ENCODE measurements around the gene SORL1.
"Not testable (repeated sequence)": the region's sequence is repeated elsewhere in the genome, so short reads cannot be mapped to it uniquely, and the experiment has no call there.

SORL1 gene

DNA sequence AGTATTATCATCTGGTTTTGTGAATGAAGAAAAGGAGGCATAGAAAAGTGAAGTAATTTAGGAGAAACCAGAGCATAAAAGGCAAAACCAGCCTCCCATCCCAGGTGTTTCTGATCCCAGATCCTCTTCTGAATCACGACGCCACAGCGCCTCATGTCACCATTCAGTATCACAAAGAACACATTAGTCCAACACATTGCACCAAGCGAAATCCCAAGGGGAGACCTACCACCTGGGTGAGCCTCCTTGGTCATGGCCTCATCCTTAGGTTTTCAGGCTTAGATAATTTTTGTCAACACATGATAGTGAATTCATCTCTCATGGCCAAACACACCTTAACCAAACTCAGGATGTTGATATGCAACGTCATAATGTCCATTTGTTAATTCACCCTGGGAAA, 182.2 kb downstream of the SORL1 start:
- no peak for DNase-seq

DNA sequence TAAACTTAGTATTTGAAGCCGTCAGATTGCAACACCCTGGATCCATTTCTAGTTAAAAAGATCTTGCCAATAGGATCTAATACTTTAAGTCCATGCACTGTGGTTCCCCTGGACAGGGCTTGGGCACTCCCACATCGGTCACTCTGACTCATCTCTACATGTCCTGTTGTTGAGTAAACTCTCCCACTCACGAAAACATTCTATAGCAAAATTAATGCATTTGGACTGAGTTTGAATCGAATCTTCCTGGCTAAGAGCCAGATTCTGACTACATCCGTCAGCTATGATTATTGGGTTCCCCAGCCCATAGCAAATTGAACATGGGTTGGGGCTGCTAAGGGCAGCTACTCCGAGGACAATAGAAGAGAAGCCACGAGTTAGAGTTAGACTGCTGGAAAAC, 182.8 kb downstream of the SORL1 start:
- peak; percentile 88 for DNase-seq

DNA sequence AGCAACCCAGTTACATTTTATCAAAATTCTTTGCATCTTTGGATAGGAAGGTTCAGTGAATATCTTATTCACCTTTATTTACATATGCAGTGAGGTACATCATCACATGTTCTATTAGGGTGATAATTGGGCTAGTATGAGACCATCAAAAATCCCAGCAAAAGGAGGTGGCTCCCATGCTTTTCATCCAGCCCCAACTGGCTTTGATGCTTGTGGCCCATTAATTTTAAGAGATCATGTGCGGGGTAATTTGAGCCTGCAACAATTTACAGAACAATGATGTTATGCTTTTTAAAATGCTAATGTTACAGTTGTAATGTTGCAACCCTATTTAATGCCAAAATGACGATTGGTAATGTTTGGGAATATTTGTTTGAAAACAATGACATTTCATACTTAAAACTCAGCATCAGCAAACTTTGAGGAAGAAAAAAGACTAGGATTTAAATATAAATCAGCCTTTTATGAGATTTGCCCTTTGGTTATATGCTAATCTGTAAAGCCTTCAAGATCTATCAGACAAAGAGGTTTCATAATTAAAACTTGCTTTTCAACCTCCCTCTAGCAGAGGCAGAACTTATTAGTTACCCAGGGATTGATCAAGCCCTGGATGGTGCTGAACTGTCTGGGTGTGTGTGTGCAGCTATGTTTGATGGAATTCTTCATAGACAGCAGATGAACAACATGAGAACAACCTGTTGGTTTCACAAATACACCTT, 184.1 kb downstream of the SORL1 start:
- DNase-seq, result no peak

DNA sequence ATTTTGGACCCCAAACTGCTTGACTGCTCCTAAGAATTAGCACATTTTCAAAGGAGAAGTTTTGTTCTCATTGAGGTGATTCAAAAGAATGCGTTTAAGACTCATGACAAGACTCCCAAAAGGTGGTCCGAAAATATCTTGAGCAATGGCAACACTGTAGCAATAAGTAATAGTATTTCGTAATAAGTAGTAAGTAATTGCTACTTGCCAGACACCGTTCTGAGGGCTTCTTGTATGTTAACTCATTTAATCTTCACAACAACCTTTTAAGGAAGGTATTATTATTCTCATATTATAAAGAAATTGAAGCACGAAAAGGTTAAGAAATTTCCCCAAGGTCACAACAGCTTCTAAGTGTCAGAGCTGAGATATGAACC, 184.7 kb downstream of the SORL1 start:
- DNase-seq, result no peak

- DNase-seq, result not testable (repeated sequence)
Measured at GRCh38 chr11:121637587-121637986, 185.5 kb downstream of the SORL1 start.

DNA sequence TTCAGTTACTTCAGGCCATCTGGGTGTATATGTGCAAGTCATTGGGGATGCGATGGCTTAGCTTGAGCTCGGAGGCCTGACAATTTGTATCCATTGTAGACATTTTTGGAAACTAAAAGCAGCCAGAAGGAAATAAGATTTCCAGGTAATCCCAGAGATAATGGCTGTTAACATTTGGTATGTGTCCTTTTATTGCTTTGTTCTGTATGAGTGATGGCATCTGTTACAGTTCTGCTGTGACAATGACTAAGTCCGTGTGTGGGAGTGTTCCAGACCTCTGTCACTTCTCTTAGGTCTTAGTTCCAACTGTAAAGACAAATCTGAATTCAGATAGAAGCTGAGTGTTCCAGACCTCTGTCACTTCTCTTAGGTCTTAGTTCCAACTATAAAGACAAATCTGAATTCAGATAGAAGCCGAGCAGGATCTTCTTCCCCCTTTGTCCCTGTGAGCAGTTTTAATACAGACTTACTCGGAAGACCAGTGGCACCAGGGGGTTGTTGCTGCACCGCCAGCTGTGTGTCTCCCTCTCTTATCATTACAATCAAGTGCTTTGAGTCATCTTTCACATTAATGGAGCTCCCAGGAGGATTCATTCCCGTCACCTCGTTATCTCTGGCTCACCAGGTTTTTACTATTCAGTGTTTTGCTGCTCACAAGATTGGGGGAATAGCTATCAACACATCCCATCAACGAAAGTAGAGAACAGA, 191.5 kb downstream of the SORL1 start:
- DNase-seq, result no peak

DNA sequence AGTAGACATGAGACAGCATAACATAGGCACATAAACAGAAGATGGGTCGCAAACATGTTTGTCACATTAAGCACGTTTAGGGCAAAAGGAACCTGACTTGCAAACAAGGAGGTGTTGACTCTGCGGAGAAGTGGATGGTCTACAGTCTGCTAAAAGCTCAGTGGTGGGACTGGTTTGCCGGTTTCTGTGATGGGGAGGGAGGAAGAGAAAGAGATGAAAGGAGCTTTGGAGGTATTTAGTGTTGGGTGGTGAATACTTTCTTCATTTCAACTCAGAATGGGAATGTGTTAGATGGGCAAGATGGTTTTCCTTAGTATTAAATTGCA, 192.0 kb downstream of the SORL1 start:
- no peak for DNase-seq

DNA sequence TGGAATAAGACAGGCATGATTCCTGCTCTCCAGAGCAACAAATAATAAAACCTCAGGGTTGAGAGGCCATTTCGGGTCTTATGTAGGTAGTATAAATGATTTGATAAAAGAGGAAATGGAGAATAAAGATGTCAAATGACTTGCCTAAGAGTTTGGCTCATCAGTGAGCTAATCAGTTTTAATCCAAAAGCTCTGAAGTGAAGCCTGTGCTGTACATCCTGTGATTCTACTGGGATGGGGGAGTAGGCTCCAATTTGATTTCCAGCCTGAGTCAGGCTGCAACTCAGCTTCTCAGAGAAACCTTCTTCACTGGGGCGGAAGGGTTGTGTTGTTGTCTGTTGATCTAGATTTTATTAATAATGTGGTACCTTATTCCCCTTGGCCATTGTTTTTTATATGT, 192.9 kb downstream of the SORL1 start:
- DNase-seq, result no peak

GRCh38 chr11:121645596-121645995, 193.5 kb downstream of the SORL1 start:
- DNase-seq, result no peak

- DNase-seq, result no peak
Measured at GRCh38 chr11:121648306-121648705, 196.2 kb downstream of the SORL1 start.

GRCh38 chr11:121649798-121650197, 197.7 kb downstream of the SORL1 start:
- DNase-seq, result no peak

GRCh38 chr11:121650351-121651256, 198.5 kb downstream of the SORL1 start:
- no peak for DNase-seq

GRCh38 chr11:121651257-121651605, 199.1 kb downstream of the SORL1 start:
- DNase-seq, result no peak

- peak; percentile 11 for DNase-seq
Measured at GRCh38 chr11:121652971-121653370, 200.9 kb downstream of the SORL1 start.

GRCh38 chr11:121654259-121654842, 202.2 kb downstream of the SORL1 start:
- no peak for DNase-seq

DNA sequence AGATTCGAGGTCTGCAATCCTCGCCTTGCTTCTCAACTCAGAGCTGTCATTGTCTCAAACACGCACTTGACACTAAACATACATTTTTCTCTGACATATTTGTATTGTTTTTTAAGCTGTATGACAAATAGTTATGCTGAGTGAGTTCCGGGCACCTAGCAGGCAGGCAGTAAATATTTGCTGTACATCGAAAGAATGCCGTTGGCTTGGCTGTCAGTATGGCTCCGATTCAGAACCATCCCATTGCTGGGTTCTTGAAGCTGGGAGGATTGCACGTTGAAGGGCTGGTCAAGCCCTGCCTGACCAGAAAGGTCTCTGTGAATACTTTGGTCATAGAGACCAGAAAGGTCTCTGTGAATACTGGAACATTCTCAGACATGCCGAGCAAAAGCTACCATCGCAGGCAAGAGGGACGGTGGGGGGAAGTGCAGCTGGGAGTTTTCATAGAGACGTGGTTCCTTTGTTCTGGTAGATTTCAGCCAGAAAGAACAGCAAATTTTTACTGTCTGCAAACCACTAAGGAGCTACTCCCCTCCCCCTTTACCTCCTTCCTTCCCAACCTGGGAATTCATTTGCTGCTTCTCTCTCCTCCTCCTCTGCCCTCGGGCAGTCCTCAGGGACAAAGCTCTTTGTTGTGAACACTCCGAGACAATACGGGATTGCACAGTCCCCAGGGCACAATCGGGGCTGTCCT, 202.9 kb downstream of the SORL1 start:
- no peak for DNase-seq

GRCh38 chr11:121655537-121656327, 203.6 kb downstream of the SORL1 start:
- peak; percentile 96 for DNase-seq

DNA sequence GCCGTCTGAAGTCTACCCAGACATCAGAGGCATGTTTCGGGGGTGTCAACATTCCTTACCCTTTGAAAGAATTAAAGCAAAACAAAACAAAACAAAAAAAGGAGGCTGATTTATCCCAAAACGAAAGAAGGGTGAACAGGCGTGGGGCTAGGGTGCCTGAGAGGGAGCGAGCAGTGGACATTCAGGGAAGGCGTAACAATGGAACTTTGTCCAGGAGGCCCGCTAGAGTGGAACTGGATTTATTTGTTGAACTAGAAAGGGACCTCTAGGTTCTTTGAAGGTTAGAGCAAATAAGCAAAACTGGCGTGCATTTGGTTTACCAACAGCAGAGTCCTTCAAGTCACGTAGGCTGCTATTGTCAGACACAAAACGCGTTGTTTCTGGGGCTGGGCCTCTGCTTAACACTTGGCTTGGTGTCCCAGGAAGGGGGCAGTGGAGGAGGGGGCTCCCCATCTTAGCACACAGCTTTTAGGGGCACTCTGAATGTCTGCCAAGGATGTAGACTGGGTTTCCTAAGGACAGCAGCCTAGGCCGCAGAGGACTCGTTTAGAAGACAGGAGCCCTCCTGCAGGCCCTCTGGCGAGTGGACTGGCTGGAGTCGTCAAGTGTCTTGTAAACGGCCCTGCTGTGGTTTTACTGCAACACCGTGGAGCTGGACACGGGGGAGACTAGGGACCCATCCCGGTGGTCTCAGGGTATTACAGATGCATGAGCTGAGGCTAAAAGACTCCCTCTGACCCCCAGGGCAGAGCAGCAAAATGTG, 204.4 kb downstream of the SORL1 start:
- no peak for DNase-seq

DNA sequence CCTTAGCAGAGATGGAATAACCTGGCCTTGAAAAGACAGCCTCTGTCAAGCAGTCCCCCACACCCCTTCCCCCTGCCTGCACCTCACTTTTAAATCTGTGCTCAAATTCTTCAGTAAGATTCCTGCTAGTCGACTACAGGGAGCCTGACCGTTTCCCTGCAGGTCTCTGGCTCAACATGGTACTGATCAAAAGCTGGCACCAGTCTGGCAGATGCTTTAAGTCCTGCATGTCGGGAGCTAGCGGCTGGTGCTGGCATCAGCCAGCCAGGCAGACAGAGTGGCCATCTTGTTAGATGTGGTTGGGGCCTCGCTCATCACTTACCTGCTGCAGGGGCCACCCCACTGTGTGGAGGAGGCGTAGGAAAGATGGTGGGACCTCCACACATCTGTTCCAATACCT, 205.0 kb downstream of the SORL1 start:
- DNase-seq, result no peak

GRCh38 chr11:121659811-121660210, 207.7 kb downstream of the SORL1 start:
- DNase-seq, result no peak

DNA sequence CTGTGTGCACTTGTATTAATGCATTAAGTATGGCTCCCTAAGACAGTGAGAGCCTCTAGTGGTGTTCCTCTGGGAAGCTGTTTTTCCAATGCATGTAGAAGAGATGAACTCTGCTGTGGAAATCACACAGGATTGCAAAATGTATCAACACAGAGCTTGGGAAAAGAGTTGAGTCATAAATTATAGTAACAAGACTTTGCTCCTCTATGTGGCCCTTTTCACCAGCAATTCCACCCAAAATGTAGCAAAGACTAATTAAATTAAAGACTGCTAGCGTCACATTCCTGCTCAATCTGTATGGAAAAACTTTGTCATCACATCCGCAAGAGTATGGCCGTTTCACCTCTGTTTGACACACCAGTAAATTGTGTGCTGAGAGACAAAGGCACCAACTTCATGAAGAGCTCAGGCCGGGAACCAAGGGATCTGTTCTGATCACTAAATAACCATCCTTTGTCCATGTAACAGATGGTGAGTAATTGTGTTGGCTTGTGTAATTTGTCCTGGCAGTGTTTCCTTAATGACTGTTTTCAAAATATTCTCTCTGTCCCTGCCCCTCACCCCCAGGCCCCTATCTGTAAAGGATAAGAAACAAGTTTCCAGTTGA, 209.9 kb downstream of the SORL1 start:
- peak; percentile 78 for DNase-seq

Data from HCEC 1CT (cell line).